ENCODE results near the gene LRRC27. TPM values are rescaled to one million over a fixed set of nuclear protein-coding genes. Genes with fewer than 3 reads are reported as not detected.
"Not testable (repeated sequence)": the region's sequence is repeated elsewhere in the genome, so short reads cannot be mapped to it uniquely, and the experiment has no call there.

LRRC27 gene
- total RNA-seq, 1 experiment from 2014 or later: 4.1 TPM

DNA sequence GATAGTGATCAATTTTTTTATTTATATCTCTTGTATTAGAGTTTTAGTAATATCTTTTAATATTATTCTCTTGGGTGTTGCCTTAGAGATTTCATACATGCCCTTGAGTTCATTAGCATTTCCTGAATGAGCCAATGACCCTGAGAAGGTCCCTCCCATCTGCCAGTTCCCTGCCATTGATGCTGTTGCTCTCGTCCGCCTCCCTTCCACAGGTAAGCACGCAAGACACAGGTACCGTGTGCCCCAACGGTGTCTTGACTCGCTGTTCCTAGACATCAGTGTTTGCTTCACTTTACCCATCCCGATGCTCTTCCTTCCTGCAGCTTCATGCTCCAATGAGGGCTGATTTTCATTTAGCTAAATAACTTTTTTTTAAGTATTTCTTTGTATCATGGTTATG is 45.3 kb downstream of the LRRC27 start:
- no peaks in the 10 kb centered on the region for H3K27me3 ChIP-seq (ENCODE audit: insufficient read depth, low read length)
- H3K27ac ChIP-seq (ENCODE audit: low read depth, low read length): no peak overlapping the region
- no peak overlapping the region for H2AFZ ChIP-seq (ENCODE audit: low read depth, low read length, poor library complexity, severe bottlenecking)
- TF ChIP-seq EZH2 (IDR thresholded peaks at IDR 0.05) (no peak), JUND (IDR thresholded peaks at IDR 0.05) (no peak), YY1 (IDR thresholded peaks at IDR 0.05; ENCODE audit: extremely low read depth, insufficient replicate concordance, low read depth, low read length) (no peak), SRF (IDR thresholded peaks at IDR 0.05; ENCODE audit: low read depth) (no peak), RAD21 (IDR thresholded peaks at IDR 0.05; ENCODE audit: low read depth) (no peak), CBX3 (IDR thresholded peaks at IDR 0.05; ENCODE audit: low read depth) (no peak)
- TF ChIP-seq, protein P1, sequence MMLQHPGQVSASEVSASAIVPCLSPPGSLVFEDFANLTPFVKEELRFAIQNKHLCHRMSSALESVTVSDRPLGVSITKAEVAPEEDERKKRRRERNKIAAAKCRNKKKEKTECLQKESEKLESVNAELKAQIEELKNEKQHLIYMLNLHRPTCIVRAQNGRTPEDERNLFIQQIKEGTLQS (IDR thresholded peaks at IDR 0.05): no peak
- TF ChIP-seq, protein P2, sequence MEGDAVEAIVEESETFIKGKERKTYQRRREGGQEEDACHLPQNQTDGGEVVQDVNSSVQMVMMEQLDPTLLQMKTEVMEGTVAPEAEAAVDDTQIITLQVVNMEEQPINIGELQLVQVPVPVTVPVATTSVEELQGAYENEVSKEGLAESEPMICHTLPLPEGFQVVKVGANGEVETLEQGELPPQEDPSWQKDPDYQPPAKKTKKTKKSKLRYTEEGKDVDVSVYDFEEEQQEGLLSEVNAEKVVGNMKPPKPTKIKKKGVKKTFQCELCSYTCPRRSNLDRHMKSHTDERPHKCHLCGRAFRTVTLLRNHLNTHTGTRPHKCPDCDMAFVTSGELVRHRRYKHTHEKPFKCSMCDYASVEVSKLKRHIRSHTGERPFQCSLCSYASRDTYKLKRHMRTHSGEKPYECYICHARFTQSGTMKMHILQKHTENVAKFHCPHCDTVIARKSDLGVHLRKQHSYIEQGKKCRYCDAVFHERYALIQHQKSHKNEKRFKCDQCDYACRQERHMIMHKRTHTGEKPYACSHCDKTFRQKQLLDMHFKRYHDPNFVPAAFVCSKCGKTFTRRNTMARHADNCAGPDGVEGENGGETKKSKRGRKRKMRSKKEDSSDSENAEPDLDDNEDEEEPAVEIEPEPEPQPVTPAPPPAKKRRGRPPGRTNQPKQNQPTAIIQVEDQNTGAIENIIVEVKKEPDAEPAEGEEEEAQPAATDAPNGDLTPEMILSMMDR (IDR thresholded peaks at IDR 0.05 in 2 of 3, conservative IDR thresholded peaks at IDR 0.05 in 1 of 3; ENCODE audit: borderline replicate concordance in 1 of 3, insufficient read depth in 1 of 3, low read depth in 2 of 3, low read length in 2 of 3): no peak
- H3K9ac ChIP-seq (ENCODE audit: low read length): no peak overlapping the region
- H3K9me2 ChIP-seq (ENCODE audit: insufficient read depth): no peaks in the 10 kb centered on the region
- H3K4me2 ChIP-seq (ENCODE audit: low read length): no peak overlapping the region
- H3K9me3 ChIP-seq (ENCODE audit: control insufficient read depth in 1 of 2, insufficient read depth in 1 of 2, low read depth in 1 of 2, low read length in 2 of 2): no peaks in the 10 kb centered on the region
- RAD21 ChIA-PET (ENCODE audit: low non-redundant PET in 1 of 2, low total read pairs in 2 of 2, uncharacterized antibody in 2 of 2, unreplicated experiment in 2 of 2): no interaction called here
- ATAC-seq (no peak), DNase-seq (ENCODE audit: low read depth, low spot score) (no peak)
- intact Hi-C loops (cut with micrococcal nuclease): no loop called here
- POLR2A ChIA-PET: no interaction called here
- no peaks in the 10 kb centered on the region for H3K36me3 ChIP-seq (ENCODE audit: control insufficient read depth in 1 of 2, insufficient read depth in 2 of 2, low read length in 2 of 2)
- H3K79me2 ChIP-seq (ENCODE audit: insufficient read depth, low read length): no peaks in the 10 kb centered on the region
- BruUV-seq (replicated peaks): no TSS peak
- no peak overlapping the region for H3K4me3 ChIP-seq (replicated peaks in 1 of 2; ENCODE audit: low read depth in 1 of 2, low read length in 2 of 2)
- no peaks in the 10 kb centered on the region for H3K4me1 ChIP-seq (ENCODE audit: control insufficient read depth in 1 of 2, insufficient read depth in 2 of 2, low read length in 2 of 2)
- H4K20me1 ChIP-seq (ENCODE audit: insufficient read depth): no peaks in the 10 kb centered on the region
- CTCF ChIA-PET: no interaction called here

DNA sequence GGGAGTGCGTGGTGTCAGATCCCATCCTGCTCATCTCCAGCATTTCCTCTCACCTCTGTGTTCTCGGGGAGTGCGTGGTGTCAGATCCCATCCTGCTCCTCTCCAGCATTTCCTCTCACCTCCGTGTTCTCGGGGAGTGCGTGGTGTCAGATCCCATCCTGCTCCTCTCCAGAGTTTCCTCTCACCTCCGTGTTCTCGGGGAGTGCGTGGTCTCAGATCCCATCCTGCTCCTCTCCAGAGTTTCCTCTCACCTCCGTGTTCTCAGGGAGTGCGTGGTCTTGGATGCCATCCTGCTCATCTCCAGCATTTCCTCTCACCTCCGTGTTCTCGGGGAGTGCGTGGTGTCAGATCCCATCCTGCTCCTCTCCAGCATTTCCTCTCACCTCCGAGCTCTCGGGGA is 47.0 kb downstream of the LRRC27 start:
- ATAC-seq; H3K4me2 ChIP-seq (ENCODE audit: low read length); H3K9me2 ChIP-seq (ENCODE audit: insufficient read depth); H3K36me3 ChIP-seq (ENCODE audit: control insufficient read depth in 1 of 2, insufficient read depth in 2 of 2, low read length in 2 of 2); intact Hi-C loops (cut with micrococcal nuclease); H2AFZ ChIP-seq (ENCODE audit: low read depth, low read length, poor library complexity, severe bottlenecking); POLR2A ChIA-PET; RAD21 ChIA-PET (ENCODE audit: low non-redundant PET in 1 of 2, low total read pairs in 2 of 2, uncharacterized antibody in 2 of 2, unreplicated experiment in 2 of 2); H4K20me1 ChIP-seq (ENCODE audit: insufficient read depth); CTCF ChIA-PET; H3K4me1 ChIP-seq (ENCODE audit: control insufficient read depth in 1 of 2, insufficient read depth in 2 of 2, low read length in 2 of 2); H3K9ac ChIP-seq (ENCODE audit: low read length); BruUV-seq (replicated peaks); H3K9me3 ChIP-seq (ENCODE audit: control insufficient read depth in 1 of 2, insufficient read depth in 1 of 2, low read depth in 1 of 2, low read length in 2 of 2); H3K79me2 ChIP-seq (ENCODE audit: insufficient read depth, low read length); DNase-seq (ENCODE audit: low read depth, low spot score); H3K27me3 ChIP-seq (ENCODE audit: insufficient read depth, low read length); H3K4me3 ChIP-seq (replicated peaks in 1 of 2; ENCODE audit: low read depth in 1 of 2, low read length in 2 of 2); H3K27ac ChIP-seq (ENCODE audit: low read depth, low read length): not testable (repeated sequence)

DNA sequence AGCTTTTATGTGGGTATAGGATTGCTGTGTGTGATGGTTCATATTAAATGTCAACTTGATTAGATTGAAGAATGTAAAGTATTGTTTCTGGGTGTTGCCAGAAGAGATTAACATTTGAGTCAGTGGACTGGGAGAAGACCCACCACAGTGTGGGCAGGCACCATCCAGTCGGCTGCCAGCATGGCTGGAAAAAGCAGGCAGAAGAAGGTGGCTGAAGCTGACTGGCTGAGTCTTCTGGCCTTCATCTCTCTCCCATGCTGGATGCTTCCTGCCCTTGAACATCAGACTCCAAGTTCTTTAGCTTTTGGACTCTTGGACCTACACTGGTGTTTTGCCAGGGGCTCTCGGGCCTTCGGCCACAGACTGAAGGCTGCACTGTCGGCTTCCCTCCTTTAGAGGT is 49.0 kb downstream of the LRRC27 start:
- BruUV-seq (replicated peaks); H3K4me3 ChIP-seq (replicated peaks in 1 of 2; ENCODE audit: low read depth in 1 of 2, low read length in 2 of 2); H3K4me1 ChIP-seq (ENCODE audit: control insufficient read depth in 1 of 2, insufficient read depth in 2 of 2, low read length in 2 of 2); H3K4me2 ChIP-seq (ENCODE audit: low read length); H3K9ac ChIP-seq (ENCODE audit: low read length); CTCF ChIA-PET; H4K20me1 ChIP-seq (ENCODE audit: insufficient read depth); H3K27ac ChIP-seq (ENCODE audit: low read depth, low read length); H2AFZ ChIP-seq (ENCODE audit: low read depth, low read length, poor library complexity, severe bottlenecking); RAD21 ChIA-PET (ENCODE audit: low non-redundant PET in 1 of 2, low total read pairs in 2 of 2, uncharacterized antibody in 2 of 2, unreplicated experiment in 2 of 2); H3K36me3 ChIP-seq (ENCODE audit: control insufficient read depth in 1 of 2, insufficient read depth in 2 of 2, low read length in 2 of 2); DNase-seq (ENCODE audit: low read depth, low spot score); ATAC-seq; POLR2A ChIA-PET; H3K9me3 ChIP-seq (ENCODE audit: control insufficient read depth in 1 of 2, insufficient read depth in 1 of 2, low read depth in 1 of 2, low read length in 2 of 2); H3K9me2 ChIP-seq (ENCODE audit: insufficient read depth); H3K27me3 ChIP-seq (ENCODE audit: insufficient read depth, low read length); H3K79me2 ChIP-seq (ENCODE audit: insufficient read depth, low read length): not testable (repeated sequence)
- intact Hi-C loops (cut with micrococcal nuclease): loop anchor here (5.0 kb wide), 1 partner anchor 256 kb away; no protein-coding TSS in a partner anchor
